ENCODE measurements around the gene BRINP2.

DNA sequence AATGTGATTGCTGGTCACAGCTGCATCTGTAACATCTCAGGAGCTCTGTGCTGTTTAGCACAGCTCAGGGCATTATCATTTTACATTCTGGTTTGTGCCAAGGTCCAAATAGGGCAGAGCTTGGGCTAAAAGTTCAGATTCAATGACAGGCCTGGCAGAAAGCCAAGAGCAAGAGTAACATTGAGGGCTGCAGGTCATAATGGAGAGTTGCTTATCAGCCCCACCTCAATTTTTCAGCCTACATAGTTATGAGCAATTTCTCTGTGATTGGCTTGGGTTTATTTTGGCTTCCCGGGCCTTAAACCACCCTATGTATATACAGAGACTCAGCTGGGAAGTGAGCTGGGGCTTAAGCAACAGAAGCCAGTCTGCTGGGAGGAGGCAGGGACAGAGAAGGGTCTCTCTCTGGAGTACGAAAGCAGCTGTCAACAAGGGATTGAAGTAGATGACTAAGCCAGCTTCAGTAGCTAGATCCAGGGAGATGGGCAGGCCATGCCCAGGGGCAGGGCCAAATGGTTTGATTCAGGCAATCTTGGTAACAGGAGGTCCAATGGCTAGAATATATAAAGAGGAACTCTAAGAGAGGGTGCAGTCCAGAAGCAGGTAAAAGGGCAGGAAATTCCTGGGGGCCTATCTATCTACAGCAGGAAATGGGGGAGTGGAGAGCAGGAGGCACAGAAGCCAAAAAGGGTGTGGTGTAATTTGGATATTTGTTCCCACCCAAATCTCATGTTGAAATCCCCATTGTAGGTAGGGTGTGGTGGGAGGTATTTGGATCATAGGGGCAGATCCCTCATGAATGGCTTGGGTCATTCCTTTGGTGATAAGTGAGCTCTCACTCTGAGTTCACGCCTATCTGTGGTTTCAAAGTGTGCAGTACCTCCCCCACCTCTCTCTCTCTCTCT, 49.0 kb downstream of the BRINP2 start:
- TF ChIP-seq, protein P1, sequence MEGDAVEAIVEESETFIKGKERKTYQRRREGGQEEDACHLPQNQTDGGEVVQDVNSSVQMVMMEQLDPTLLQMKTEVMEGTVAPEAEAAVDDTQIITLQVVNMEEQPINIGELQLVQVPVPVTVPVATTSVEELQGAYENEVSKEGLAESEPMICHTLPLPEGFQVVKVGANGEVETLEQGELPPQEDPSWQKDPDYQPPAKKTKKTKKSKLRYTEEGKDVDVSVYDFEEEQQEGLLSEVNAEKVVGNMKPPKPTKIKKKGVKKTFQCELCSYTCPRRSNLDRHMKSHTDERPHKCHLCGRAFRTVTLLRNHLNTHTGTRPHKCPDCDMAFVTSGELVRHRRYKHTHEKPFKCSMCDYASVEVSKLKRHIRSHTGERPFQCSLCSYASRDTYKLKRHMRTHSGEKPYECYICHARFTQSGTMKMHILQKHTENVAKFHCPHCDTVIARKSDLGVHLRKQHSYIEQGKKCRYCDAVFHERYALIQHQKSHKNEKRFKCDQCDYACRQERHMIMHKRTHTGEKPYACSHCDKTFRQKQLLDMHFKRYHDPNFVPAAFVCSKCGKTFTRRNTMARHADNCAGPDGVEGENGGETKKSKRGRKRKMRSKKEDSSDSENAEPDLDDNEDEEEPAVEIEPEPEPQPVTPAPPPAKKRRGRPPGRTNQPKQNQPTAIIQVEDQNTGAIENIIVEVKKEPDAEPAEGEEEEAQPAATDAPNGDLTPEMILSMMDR (IDR thresholded peaks at IDR 0.05; ENCODE audit: low read depth, low read length, missing input control), result no peak
- TF ChIP-seq EGR1 (IDR thresholded peaks at IDR 0.05; ENCODE audit: low read depth in 2 of 2) (no peak), TAF1 (conservative IDR thresholded peaks at IDR 0.05) (no peak), JUND (IDR thresholded peaks at IDR 0.05) (no peak), RAD21 (IDR thresholded peaks at IDR 0.05) (no peak), RXRA (IDR thresholded peaks at IDR 0.05) (peak in 1 of 2 donors; percentile 67)
- TF ChIP-seq, protein P2, sequence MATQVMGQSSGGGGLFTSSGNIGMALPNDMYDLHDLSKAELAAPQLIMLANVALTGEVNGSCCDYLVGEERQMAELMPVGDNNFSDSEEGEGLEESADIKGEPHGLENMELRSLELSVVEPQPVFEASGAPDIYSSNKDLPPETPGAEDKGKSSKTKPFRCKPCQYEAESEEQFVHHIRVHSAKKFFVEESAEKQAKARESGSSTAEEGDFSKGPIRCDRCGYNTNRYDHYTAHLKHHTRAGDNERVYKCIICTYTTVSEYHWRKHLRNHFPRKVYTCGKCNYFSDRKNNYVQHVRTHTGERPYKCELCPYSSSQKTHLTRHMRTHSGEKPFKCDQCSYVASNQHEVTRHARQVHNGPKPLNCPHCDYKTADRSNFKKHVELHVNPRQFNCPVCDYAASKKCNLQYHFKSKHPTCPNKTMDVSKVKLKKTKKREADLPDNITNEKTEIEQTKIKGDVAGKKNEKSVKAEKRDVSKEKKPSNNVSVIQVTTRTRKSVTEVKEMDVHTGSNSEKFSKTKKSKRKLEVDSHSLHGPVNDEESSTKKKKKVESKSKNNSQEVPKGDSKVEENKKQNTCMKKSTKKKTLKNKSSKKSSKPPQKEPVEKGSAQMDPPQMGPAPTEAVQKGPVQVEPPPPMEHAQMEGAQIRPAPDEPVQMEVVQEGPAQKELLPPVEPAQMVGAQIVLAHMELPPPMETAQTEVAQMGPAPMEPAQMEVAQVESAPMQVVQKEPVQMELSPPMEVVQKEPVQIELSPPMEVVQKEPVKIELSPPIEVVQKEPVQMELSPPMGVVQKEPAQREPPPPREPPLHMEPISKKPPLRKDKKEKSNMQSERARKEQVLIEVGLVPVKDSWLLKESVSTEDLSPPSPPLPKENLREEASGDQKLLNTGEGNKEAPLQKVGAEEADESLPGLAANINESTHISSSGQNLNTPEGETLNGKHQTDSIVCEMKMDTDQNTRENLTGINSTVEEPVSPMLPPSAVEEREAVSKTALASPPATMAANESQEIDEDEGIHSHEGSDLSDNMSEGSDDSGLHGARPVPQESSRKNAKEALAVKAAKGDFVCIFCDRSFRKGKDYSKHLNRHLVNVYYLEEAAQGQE (IDR thresholded peaks at IDR 0.05), result no peak
- TF ChIP-seq, protein P3, sequence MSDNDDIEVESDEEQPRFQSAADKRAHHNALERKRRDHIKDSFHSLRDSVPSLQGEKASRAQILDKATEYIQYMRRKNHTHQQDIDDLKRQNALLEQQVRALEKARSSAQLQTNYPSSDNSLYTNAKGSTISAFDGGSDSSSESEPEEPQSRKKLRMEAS (IDR thresholded peaks at IDR 0.05), result no peak
- TF ChIP-seq, protein P4, sequence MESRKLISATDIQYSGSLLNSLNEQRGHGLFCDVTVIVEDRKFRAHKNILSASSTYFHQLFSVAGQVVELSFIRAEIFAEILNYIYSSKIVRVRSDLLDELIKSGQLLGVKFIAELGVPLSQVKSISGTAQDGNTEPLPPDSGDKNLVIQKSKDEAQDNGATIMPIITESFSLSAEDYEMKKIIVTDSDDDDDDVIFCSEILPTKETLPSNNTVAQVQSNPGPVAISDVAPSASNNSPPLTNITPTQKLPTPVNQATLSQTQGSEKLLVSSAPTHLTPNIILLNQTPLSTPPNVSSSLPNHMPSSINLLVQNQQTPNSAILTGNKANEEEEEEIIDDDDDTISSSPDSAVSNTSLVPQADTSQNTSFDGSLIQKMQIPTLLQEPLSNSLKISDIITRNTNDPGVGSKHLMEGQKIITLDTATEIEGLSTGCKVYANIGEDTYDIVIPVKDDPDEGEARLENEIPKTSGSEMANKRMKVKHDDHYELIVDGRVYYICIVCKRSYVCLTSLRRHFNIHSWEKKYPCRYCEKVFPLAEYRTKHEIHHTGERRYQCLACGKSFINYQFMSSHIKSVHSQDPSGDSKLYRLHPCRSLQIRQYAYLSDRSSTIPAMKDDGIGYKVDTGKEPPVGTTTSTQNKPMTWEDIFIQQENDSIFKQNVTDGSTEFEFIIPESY (IDR thresholded peaks at IDR 0.05), result no peak
